GM10266 (cell line): ENCODE measurements around the gene TXNRD1.

Experiments used
- DNase-seq: peaks from one replicate; pipeline ENCODE4 v3.0.0; 2012; ENCODE audit errors: extremely low spot score
- CTCF ChIP-seq: IDR thresholded peaks from 2 replicates; pipeline ENCODE4 v1.5.1; 2012; ENCODE audit warnings: mild to moderate bottlenecking, low read depth; ENCODE audit not compliant: control insufficient read depth, insufficient read depth; ENCODE audit errors: missing control alignments

The TXNRD1 gene

GRCh38 chr12:104313568-104314241, 98.1 kb downstream of the TXNRD1 start:
- TF ChIP-seq CTCF: no peak
- no peak for DNase-seq

GRCh38 chr12:104314242-104314614, 98.6 kb downstream of the TXNRD1 start:
- no peak for DNase-seq
- TF ChIP-seq CTCF: no peak

- DNase-seq: no peak
- TF ChIP-seq CTCF: no peak
These were observed 100.0 kb downstream of the TXNRD1 start for GRCh38 chr12:104315326-104316224.

- no peak for TF ChIP-seq CTCF
- no peak for DNase-seq
These were observed 101.4 kb downstream of the TXNRD1 start for GRCh38 chr12:104316936-104317335.

- TF ChIP-seq CTCF: no peak
- no peak for DNase-seq
These were observed 102.1 kb downstream of the TXNRD1 start for GRCh38 chr12:104317538-104318210.

- TF ChIP-seq CTCF: no peak
- no peak for DNase-seq
These were observed 103.4 kb downstream of the TXNRD1 start for GRCh38 chr12:104319028-104319427.
